ENCODE data around the gene C2orf15.

The C2orf15 gene

GRCh38 chr2:99200076-99200800, 58.7 kb downstream of the C2orf15 start:
- Histone ChIP-seq H3K4me3 (ENCODE audit: control insufficient read depth in 1 of 7, extremely low read depth in 1 of 7, insufficient read depth in 4 of 7, low read depth in 2 of 7, low read length in 6 of 7) (no peak overlapping the region), H3K4me1 (ENCODE audit: control extremely low read depth in 1 of 4, control insufficient read depth in 4 of 4, insufficient read depth in 4 of 4, low read length in 3 of 4) (no peaks in the 10 kb centered on the region), H3K27me3 (replicated peaks in 2 of 5; ENCODE audit: control insufficient read depth in 4 of 5, insufficient read depth in 5 of 5, low read length in 4 of 5) (no peaks in the 10 kb centered on the region), H3K27ac (ENCODE audit: insufficient read depth in 1 of 2, low read depth in 1 of 2, low read length in 2 of 2, poor library complexity in 1 of 2, severe bottlenecking in 2 of 2) (no peak overlapping the region), H3K9me3 (ENCODE audit: control extremely low read depth in 1 of 5, control insufficient read depth in 4 of 5, insufficient read depth in 2 of 5, low read depth in 1 of 5, low read length in 4 of 5) (peaks cover 0 to 2% (median 0%) of the 10 kb centered on the region in 5 experiments), H3K36me3 (ENCODE audit: control insufficient read depth in 4 of 4, insufficient read depth in 4 of 4, low read length in 3 of 4) (peaks cover 5 to 30% (median 17%) of the 10 kb centered on the region in 4 experiments)
- DNase-seq, result no peak
- POLR2A ChIA-PET, result no interaction called here
- 90% methylated on average over 2 of the region's 7 CpGs for WGBS (ENCODE audit: insufficient coverage)
- CTCF ChIA-PET, result no interaction called here
